Posterior cingulate gyrus (tissue), 11 donors: ENCODE results near the gene PTGDR2.

Experiments used
- DNase-seq, 10 donors: peaks; one replicate each; pipeline versions ENCODE4 v3.0.0 to v3.0.0-alpha.2; 2020 to 2021; ENCODE audit warnings: mixed read lengths in 3 of 10
- intact Hi-C: fragments of 100-400 bp; cut with DNase I; formaldehyde crosslinking; loops from one replicate; pipeline ENCODE4 v1.15.1; 2023

PTGDR2 gene

DNA sequence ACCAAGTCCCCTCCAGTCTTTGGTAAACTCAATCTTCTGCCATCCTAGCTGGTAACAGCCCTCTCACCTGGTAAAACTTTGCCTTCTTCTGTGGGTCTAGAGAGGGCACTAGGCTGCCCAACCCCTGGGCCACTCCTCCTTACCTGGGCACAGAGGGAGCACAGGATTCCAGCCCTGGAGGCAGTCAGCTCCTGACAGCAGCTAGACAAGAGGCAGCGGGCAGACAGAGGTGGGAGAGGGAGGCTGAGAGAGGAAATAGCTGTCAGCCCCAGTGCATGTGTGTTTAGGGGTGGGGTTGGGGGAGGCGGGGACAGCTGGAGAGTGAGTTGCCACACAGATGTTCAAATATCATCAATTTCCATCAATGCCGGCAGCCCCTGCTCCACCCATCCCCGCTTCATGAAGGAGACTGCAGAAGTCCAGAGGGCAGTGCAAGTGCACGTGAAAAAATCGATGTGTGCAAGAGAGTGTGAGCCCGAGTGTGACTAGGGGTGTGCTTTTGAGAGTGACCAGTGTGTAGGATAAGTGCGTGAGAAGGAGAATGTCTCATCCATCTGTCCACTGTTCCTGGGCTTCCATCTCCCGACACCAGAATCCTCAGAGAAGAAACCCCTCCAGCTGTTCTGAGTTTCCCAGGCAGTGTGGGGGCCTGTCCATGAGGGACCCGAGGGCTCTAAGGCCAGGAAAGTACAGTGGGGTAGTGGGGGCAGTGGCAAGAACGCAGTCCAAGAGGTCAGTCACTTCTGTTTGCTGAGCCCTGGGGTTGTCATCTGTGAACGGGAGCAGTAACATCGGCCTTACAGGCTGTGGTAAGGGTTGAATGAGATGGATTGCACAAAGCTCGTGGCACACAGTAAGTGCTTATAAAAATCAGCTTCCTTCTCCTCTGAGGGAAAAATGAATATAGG, at the start of gene PTGDR2:
Gene PTGDR2, minus strand, starts transcription at position 225 of the 908 bp plus-strand sequence. CDS start 2,228 bp downstream, outside the sequence.
- intact Hi-C loops: no loop called here
- peak in 2 of 10 donors; percentile 24 to 52 for DNase-seq

- intact Hi-C loops: loop anchor here (5.0 kb wide), 1 partner anchor 257 kb away; the partner anchor contains the start of gene VPS37C
- DNase-seq: no peak
Measured at GRCh38 chr11:60905047-60905446, 49.3 kb upstream of the PTGDR2 start.

DNA sequence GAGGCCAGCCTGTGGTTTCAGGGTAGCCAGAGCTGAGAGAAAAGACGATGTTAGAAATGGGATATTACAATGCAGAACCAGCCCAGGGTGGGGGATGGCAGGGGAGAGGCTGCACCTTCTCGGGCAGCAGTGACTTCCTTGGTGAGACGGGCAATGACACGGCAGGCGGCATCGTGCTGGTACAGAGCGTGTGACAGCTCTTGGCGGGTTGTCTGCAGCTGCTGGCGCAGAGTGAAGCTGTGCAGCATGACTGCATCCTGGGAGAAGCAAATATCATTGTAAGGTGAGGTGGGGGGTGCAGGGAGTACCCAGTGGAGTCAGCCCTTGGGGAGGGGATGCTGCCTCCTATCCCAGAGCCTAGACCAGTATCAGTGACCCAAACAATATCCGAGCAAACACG, 46.9 kb upstream of the PTGDR2 start:
- intact Hi-C loops: no loop called here
- DNase-seq: peak in 4 of 10 donors; percentile 25 to 90 (median 70)

GRCh38 chr11:60900673-60901404, 45.1 kb upstream of the PTGDR2 start:
- intact Hi-C loops: no loop called here
- DNase-seq: peak in 8 of 10 donors; percentile 63 to 95 (median 82)

- DNase-seq: no peak
- intact Hi-C loops: loop anchor here (1.0 to 10.0 kb wide), 2 partner anchors 69 to 125 kb away; no protein-coding TSS in a partner anchor
Measured at GRCh38 chr11:60899977-60900376, 44.2 kb upstream of the PTGDR2 start.

DNA sequence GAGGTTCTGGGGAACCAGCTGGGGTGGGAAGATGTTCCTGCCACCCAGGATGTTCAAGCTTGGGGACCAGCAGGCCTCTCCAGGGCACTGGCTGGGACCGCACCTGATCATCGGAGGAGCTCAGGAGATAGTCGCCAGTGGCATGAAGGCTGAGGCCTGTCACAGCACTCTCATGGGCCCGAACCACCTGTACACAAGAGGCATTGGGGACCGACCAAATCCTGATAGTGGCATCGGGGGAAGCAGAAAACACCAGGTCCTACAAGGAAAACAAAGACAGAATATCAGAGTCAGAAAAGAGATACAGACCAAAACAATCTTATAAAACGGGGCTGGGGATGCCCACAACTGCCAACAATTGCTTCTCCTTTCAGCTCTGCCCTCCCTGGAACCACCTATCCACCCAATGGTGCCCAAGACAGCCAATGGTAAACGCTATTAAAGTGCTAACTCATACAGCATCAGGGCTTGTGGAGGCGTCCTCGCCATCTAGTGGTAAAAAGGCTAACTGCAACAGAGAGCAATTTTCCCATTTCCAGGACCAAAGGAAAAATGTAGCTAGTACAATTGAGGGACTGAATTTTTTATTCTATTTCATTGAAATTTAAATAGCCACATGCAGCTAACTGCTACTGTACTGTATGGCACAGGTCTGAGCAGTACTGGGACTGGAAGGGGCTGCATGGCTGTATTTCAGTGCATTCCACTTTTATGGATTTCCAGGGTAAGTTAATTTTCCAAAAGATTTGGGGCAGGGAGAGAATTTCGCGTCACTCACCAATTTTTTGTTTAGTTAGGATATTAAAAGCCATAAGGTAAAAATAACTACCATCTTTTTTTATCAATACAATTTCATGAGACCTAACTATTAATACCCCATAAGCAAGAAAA, 43.5 kb upstream of the PTGDR2 start:
- intact Hi-C loops: loop anchor here (1.0 to 10.0 kb wide), 2 partner anchors 68 to 124 kb away; no protein-coding TSS in a partner anchor
- DNase-seq: no peak

GRCh38 chr11:60897496-60897895, 41.7 kb upstream of the PTGDR2 start:
- intact Hi-C loops: loop anchor here (10.0 kb wide), 1 partner anchor 123 kb away; no protein-coding TSS in a partner anchor
- DNase-seq: no peak

- intact Hi-C loops: loop anchor here (10.0 kb wide), 1 partner anchor 121 kb away; no protein-coding TSS in a partner anchor
- DNase-seq: no peak
Measured at GRCh38 chr11:60895687-60896086, 39.9 kb upstream of the PTGDR2 start.

- intact Hi-C loops: loop anchor here (10.0 kb wide), 1 partner anchor 116 kb away; no protein-coding TSS in a partner anchor
- no peak for DNase-seq
Measured at GRCh38 chr11:60891103-60891741, 35.5 kb upstream of the PTGDR2 start.

GRCh38 chr11:60890696-60891095, 34.9 kb upstream of the PTGDR2 start:
- intact Hi-C loops: loop anchor here (10.0 kb wide), 1 partner anchor 116 kb away; no protein-coding TSS in a partner anchor
- no peak for DNase-seq

DNA sequence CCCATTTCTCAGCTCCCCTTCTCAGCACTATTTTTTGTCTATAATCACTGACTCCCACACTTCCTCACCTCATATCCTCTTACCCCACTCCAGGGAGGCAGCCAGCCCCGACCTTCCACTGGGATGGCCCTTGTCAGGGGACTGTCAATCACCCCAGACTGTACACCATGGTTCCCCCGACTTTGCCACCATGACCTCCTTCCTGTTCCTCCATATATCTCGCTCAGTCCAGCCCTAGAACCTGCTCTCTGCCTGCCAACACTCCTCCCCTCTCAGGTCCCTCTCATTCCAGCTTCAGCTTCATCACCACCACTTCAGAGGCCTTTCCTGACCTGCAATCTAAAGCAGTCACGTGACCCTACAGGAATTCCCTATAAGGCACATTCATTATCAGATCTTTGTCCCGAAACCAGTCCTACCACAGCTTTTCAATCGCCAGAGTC, 34.1 kb upstream of the PTGDR2 start:
- intact Hi-C loops: loop anchor here (10.0 kb wide), 1 partner anchor 115 kb away; no protein-coding TSS in a partner anchor
- no peak for DNase-seq

GRCh38 chr11:60887556-60887955, 31.8 kb upstream of the PTGDR2 start:
- DNase-seq: peak in 3 of 10 donors; percentile 38 to 89 (median 55)
- intact Hi-C loops: loop anchor here (1.0 kb wide), 1 partner anchor 56 kb away; no protein-coding TSS in a partner anchor

- intact Hi-C loops: no loop called here
- no peak for DNase-seq
Measured at GRCh38 chr11:60880643-60881282, 25.0 kb upstream of the PTGDR2 start.

- no peak for DNase-seq
- intact Hi-C loops: no loop called here
Measured at GRCh38 chr11:60879971-60880588, 24.3 kb upstream of the PTGDR2 start.

DNA sequence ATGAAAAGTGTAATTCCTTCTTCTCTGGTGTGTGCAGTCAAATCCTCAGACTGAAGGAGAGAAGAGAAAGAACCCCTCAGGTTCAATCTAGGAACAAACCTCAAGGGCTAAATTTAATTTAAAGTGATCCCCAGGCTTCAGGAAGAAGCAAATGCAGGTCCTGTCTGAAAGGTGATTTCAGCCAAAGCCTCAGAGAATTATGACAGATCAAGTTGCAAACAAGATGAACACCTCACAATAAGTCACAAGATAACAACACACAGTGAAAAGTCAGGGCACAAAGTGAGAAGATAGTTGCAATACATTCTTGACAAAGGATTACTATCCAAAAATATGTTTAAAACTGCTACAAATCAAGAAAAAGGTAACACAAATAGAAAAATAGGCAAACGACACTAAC, 23.4 kb upstream of the PTGDR2 start:
- intact Hi-C loops: no loop called here
- DNase-seq: no peak

- DNase-seq: no peak
- intact Hi-C loops: no loop called here
Measured at GRCh38 chr11:60878245-60879101, 22.7 kb upstream of the PTGDR2 start.

- DNase-seq: peak in 1 of 10 donors; percentile 74
- intact Hi-C loops: no loop called here
Measured at GRCh38 chr11:60876168-60876485, 20.4 kb upstream of the PTGDR2 start.
